Breast epithelium (tissue), 3 donors: Measurements from ENCODE around the gene TRIM33.

Source experiments
- CTCF ChIP-seq, 3 donors: fragments of 450-650 bp; IDR thresholded peaks; one replicate each; pipeline ENCODE4 v1.5.1; 2016 to 2017; ENCODE audit warnings: antibody characterized with exemption in 3 of 3, mild to moderate bottlenecking in 3 of 3, moderate library complexity in 3 of 3
- POLR2A ChIP-seq: fragments of 450-650 bp; IDR thresholded peaks from one replicate; pipeline ENCODE4 v1.6.1; 2016; ENCODE audit warnings: antibody characterized with exemption, mild to moderate bottlenecking, moderate library complexity
- POLR2AphosphoS5 ChIP-seq, 3 donors: sonication (generic); formaldehyde crosslinking; IDR thresholded peaks; one replicate each; pipeline ENCODE4 v1.6.1; 2017; ENCODE audit warnings: antibody characterized with exemption in 3 of 3

- TF ChIP-seq POLR2A (no peak), CTCF (IDR thresholded peaks at IDR 0.05) (no peak), POLR2AphosphoS5 (IDR thresholded peaks at IDR 0.05) (no peak)
Measured at GRCh38 chr1:114530224-114530623, 19.2 kb upstream of the TRIM33 start.
